ENCODE results near the gene PPIE.

- TF ChIP-seq POLR2A (IDR thresholded peaks at IDR 0.05; ENCODE audit: low read length) (no peak), GATA1 (IDR thresholded peaks at IDR 0.05; ENCODE audit: low read depth, low read length) (no peak)
Observed at GRCh38 chr1:39694026-39694425, 44.7 kb upstream of the PPIE start.
